ENCODE data around the gene ACAD11. TPM values are rescaled to one million over a fixed set of nuclear protein-coding genes. Genes with fewer than 3 reads are reported as not detected.

Gene ACAD11
- total and polyA plus RNA-seq, 9 of the 15 experiments (the other 6 are each of a cell fraction or from before 2014, with no cell fraction given) = 1.3 to 8.4 (median 4.0) TPM

GRCh38 chr3:132606085-132606484 lies 53.5 kb downstream of the ACAD11 start:
- H3K4me3 ChIP-seq = no peak overlapping the region
- H3K27ac ChIP-seq (ENCODE audit: extremely low read depth, low read depth, low read length) = no peak overlapping the region
- DNase-seq (ENCODE audit: extremely low read depth in 1 of 4, low spot score in 3 of 4) (no peak), FAIRE-seq (no peak), ATAC-seq (no peak)
- no TSS peak for BruUV-seq (replicated peaks)
- no peaks in the 10 kb centered on the region for H3K79me2 ChIP-seq (ENCODE audit: control insufficient read depth, insufficient read depth, low read length)
- CTCF ChIA-PET (ENCODE audit: low intra/inter-chr PET ratio) = no interaction called here
- TF ChIP-seq STAT5A (IDR thresholded peaks at IDR 0.05; ENCODE audit: borderline replicate concordance, low read length) (no peak), L3MBTL2 (IDR thresholded peaks at IDR 0.05) (no peak), MXI1 (IDR thresholded peaks at IDR 0.05; ENCODE audit: low read depth, low read length) (no peak), ELF2 (CRISPR knock-in tag; IDR thresholded peaks at IDR 0.05) (no peak), ZNF232 (CRISPR knock-in tag; IDR thresholded peaks at IDR 0.05) (no peak), JUND (IDR thresholded peaks at IDR 0.05; ENCODE audit: borderline replicate concordance, low read depth, low read length) (no peak), JUND (tag; IDR thresholded peaks at IDR 0.05; ENCODE audit: borderline replicate concordance, low read depth, low read length) (no peak), ZNF644 (tag; IDR thresholded peaks at IDR 0.05; ENCODE audit: low read depth) (no peak)
- H4K20me1 ChIP-seq (replicated peaks; ENCODE audit: control insufficient read depth, insufficient read depth, low read length) = no peaks in the 10 kb centered on the region
- H3K27me3 ChIP-seq (ENCODE audit: control insufficient read depth in 2 of 2, insufficient read depth in 2 of 2, low read length in 2 of 2) = no peaks in the 10 kb centered on the region
- no CpG with 5 or more reads among the region's 1 CpG for WGBS (ENCODE audit: insufficient coverage, low coverage, missing lambda C conversion rate)
- H2AFZ ChIP-seq (ENCODE audit: low read depth, low read length) = no peak overlapping the region
- no peaks in the 10 kb centered on the region for H3K9me1 ChIP-seq (ENCODE audit: control insufficient read depth, insufficient read depth, low read length)
- in situ Hi-C loops (cut with MboI) (no loop called here), intact Hi-C loops (cut with micrococcal nuclease) (no loop called here)
- H3K9ac ChIP-seq (ENCODE audit: insufficient read depth in 1 of 2, low read depth in 2 of 2, low read length in 2 of 2) = no peak overlapping the region
- H3K9me3 ChIP-seq (replicated peaks; ENCODE audit: control insufficient read depth, insufficient read depth, low read depth, low read length) = no peaks in the 10 kb centered on the region
- H3K36me3 ChIP-seq (ENCODE audit: control insufficient read depth, insufficient read depth, low read length) = no peaks in the 10 kb centered on the region
- H3K4me1 ChIP-seq (replicated peaks in 1 of 2; ENCODE audit: control insufficient read depth in 2 of 2, insufficient read depth in 2 of 2, low read length in 2 of 2) = no peaks in the 10 kb centered on the region
- POLR2A ChIA-PET = no interaction called here
- no peak overlapping the region for H3K4me2 ChIP-seq (ENCODE audit: insufficient read depth, low read length)

- DNase-seq (ENCODE audit: extremely low read depth in 1 of 4, low spot score in 3 of 4) (no peak), FAIRE-seq (no peak), ATAC-seq (no peak)
- CTCF ChIA-PET (ENCODE audit: low intra/inter-chr PET ratio) = no interaction called here
- H3K9me1 ChIP-seq (ENCODE audit: control insufficient read depth, insufficient read depth, low read length) = no peaks in the 10 kb centered on the region
- no peaks in the 10 kb centered on the region for H3K4me1 ChIP-seq (replicated peaks in 1 of 2; ENCODE audit: control insufficient read depth in 2 of 2, insufficient read depth in 2 of 2, low read length in 2 of 2)
- no peaks in the 10 kb centered on the region for H3K27me3 ChIP-seq (ENCODE audit: control insufficient read depth in 2 of 2, insufficient read depth in 2 of 2, low read length in 2 of 2)
- H2AFZ ChIP-seq (ENCODE audit: low read depth, low read length) = no peak overlapping the region
- H3K27ac ChIP-seq (ENCODE audit: extremely low read depth, low read depth, low read length) = no peak overlapping the region
- BruUV-seq (replicated peaks) = no TSS peak
- H3K4me3 ChIP-seq = no peak overlapping the region
- H3K36me3 ChIP-seq (ENCODE audit: control insufficient read depth, insufficient read depth, low read length) = no peaks in the 10 kb centered on the region
- no peak overlapping the region for H3K9ac ChIP-seq (ENCODE audit: insufficient read depth in 1 of 2, low read depth in 2 of 2, low read length in 2 of 2)
- POLR2A ChIA-PET = no interaction called here
- intact Hi-C loops (cut with micrococcal nuclease) (no loop called here), in situ Hi-C loops (cut with MboI) (no loop called here)
- no peaks in the 10 kb centered on the region for H3K9me3 ChIP-seq (replicated peaks; ENCODE audit: control insufficient read depth, insufficient read depth, low read depth, low read length)
- H3K4me2 ChIP-seq (ENCODE audit: insufficient read depth, low read length) = no peak overlapping the region
- no peaks in the 10 kb centered on the region for H3K79me2 ChIP-seq (ENCODE audit: control insufficient read depth, insufficient read depth, low read length)
- WGBS (ENCODE audit: insufficient coverage, low coverage, missing lambda C conversion rate) = 77% methylated on average over 2 of the region's 2 CpGs
- no peaks in the 10 kb centered on the region for H4K20me1 ChIP-seq (replicated peaks; ENCODE audit: control insufficient read depth, insufficient read depth, low read length)
Measured at GRCh38 chr3:132605374-132605792, 54.2 kb downstream of the ACAD11 start.
